HepG2 (cell line): ENCODE data around the gene FAM228A. TPM values are rescaled to one million over a fixed set of nuclear protein-coding genes. Genes with fewer than 3 reads are reported as not detected.

Experiments
- ADNP ChIP-seq: sonication (generic); formaldehyde crosslinking; IDR thresholded peaks from 2 replicates; pipeline ENCODE4 v1.4.0; 2020; ENCODE audit warnings: missing genetic modification reagents
- CBX5 ChIP-seq: sonication (generic); formaldehyde crosslinking; IDR thresholded peaks from 2 replicates; pipeline ENCODE4 v1.4.0; 2020; ENCODE audit warnings: missing genetic modification reagents, borderline replicate concordance
- ELF1 ChIP-seq: sonication (generic); formaldehyde crosslinking; IDR thresholded peaks from 2 replicates; pipeline ENCODE4 v1.4.0; 2020; ENCODE audit warnings: missing genetic modification reagents
- FOXA1 ChIP-seq, 2 experiments: fragments of 450-650 bp in 1 of 2; sonication (generic) in 1 of 2; formaldehyde crosslinking in 1 of 2; IDR thresholded peaks; 2 replicates each; pipeline versions ENCODE4 v1.4.0 to v1.6.1; 2016 to 2020; ENCODE audit warnings: missing genetic modification reagents in 1 of 2
- FOXA3 ChIP-seq: IDR thresholded peaks from 2 replicates; pipeline ENCODE4 v1.6.1; 2016; ENCODE audit warnings: missing genetic modification reagents, missing compliant biosample characterization
- GATA4 ChIP-seq: sonication (generic); IDR thresholded peaks from 2 replicates; pipeline ENCODE4 v1.6.1; 2016; ENCODE audit warnings: antibody characterized with exemption, low read depth, borderline replicate concordance
- GTF3A ChIP-seq: sonication (generic); formaldehyde crosslinking; conservative IDR thresholded peaks from 2 replicates; pipeline ENCODE4 v1.4.0; 2020; ENCODE audit warnings: mild to moderate bottlenecking, missing genetic modification reagents
- KLF11 ChIP-seq: IDR thresholded peaks from 2 replicates; pipeline ENCODE4 v1.6.1; 2016; ENCODE audit warnings: missing compliant biosample characterization
- MIXL1 ChIP-seq: IDR thresholded peaks from 2 replicates; pipeline ENCODE4 v1.6.1; 2016
- NFE2 ChIP-seq: sonication (generic); formaldehyde crosslinking; IDR thresholded peaks from 2 replicates; pipeline ENCODE4 v1.4.0; 2020; ENCODE audit warnings: missing genetic modification reagents
- RAD21 ChIP-seq: fragments of 450-650 bp; formaldehyde crosslinking; IDR thresholded peaks from 2 replicates; pipeline ENCODE4 v1.5.0; 2020; ENCODE audit warnings: mild to moderate bottlenecking
- RARA ChIP-seq: IDR thresholded peaks from 2 replicates; pipeline ENCODE4 v1.6.1; 2016; ENCODE audit warnings: missing genetic modification reagents, missing compliant biosample characterization
- RFXAP ChIP-seq: sonication (generic); formaldehyde crosslinking; IDR thresholded peaks from 2 replicates; pipeline ENCODE4 v1.4.0; 2020; ENCODE audit warnings: missing genetic modification reagents, borderline replicate concordance
- SALL1 ChIP-seq: sonication (generic); formaldehyde crosslinking; IDR thresholded peaks from 2 replicates; pipeline ENCODE4 v1.8.0; 2022; ENCODE audit warnings: mild to moderate bottlenecking, missing genetic modification reagents
- TCF7 ChIP-seq: sonication (generic); IDR thresholded peaks from 2 replicates; pipeline ENCODE4 v1.6.1; 2016; ENCODE audit warnings: antibody characterized with exemption, low read depth
- TRIM22 ChIP-seq: fragments of 450-650 bp; IDR thresholded peaks from 2 replicates; pipeline ENCODE4 v1.6.1; 2017
- TSC22D2 ChIP-seq: sonication (generic); formaldehyde crosslinking; IDR thresholded peaks from 2 replicates; pipeline ENCODE4 v1.5.1; 2020; ENCODE audit warnings: missing genetic modification reagents, mild to moderate bottlenecking, borderline replicate concordance
- ZBTB8A ChIP-seq: sonication (generic); formaldehyde crosslinking; IDR thresholded peaks from 2 replicates; pipeline ENCODE4 v1.4.0; 2020; ENCODE audit warnings: mild to moderate bottlenecking, low read depth, missing genetic modification reagents, borderline replicate concordance
- ZNF205 ChIP-seq: IDR thresholded peaks from 2 replicates; pipeline ENCODE4 v1.6.1; 2018; ENCODE audit warnings: missing biosample characterization, missing genetic modification reagents
- ZNF335 ChIP-seq: sonication (generic); formaldehyde crosslinking; IDR thresholded peaks from 2 replicates; pipeline ENCODE4 v1.4.0; 2020; ENCODE audit warnings: missing genetic modification reagents
- ZNF605 ChIP-seq: sonication (generic); formaldehyde crosslinking; IDR thresholded peaks from 2 replicates; pipeline ENCODE4 v1.8.0; 2022; ENCODE audit warnings: mild to moderate bottlenecking, missing genetic modification reagents
- ZNF614 ChIP-seq: IDR thresholded peaks from 2 replicates; pipeline ENCODE4 v1.6.1; 2018; ENCODE audit warnings: missing biosample characterization, missing genetic modification reagents, inconsistent platforms, borderline replicate concordance
- ZNF704 ChIP-seq: sonication (generic); formaldehyde crosslinking; IDR thresholded peaks from 2 replicates; pipeline ENCODE4 v1.8.1; 2023; ENCODE audit warnings: mild to moderate bottlenecking, inconsistent platforms, moderate library complexity, missing genetic modification reagents, borderline replicate concordance
- ZNF788 ChIP-seq: sonication (generic); formaldehyde crosslinking; IDR thresholded peaks from 2 replicates; pipeline ENCODE4 v1.5.0; 2020; ENCODE audit warnings: mild to moderate bottlenecking, missing genetic modification reagents, borderline replicate concordance
- ZNF816 ChIP-seq: sonication (generic); formaldehyde crosslinking; IDR thresholded peaks from 2 replicates; pipeline ENCODE4 v1.8.0; 2022; ENCODE audit warnings: missing genetic modification reagents, mild to moderate bottlenecking, borderline replicate concordance
- ZNF83 ChIP-seq: sonication (generic); formaldehyde crosslinking; IDR thresholded peaks from 2 replicates; pipeline ENCODE4 v1.4.0; 2020; ENCODE audit warnings: missing genetic modification reagents, mild to moderate bottlenecking, borderline replicate concordance
- ZSCAN29 ChIP-seq: sonication (generic); formaldehyde crosslinking; conservative IDR thresholded peaks from 2 replicates; pipeline ENCODE4 v1.4.0; 2020; ENCODE audit warnings: mild to moderate bottlenecking, missing genetic modification reagents
- polyA plus RNA-seq, 8 experiments: library from polyadenylated mRNA; depleted of rRNA in 3 of 8; stranded (reverse) in 7 of 8; unstranded in 1 of 8; fragments of >200 nt; fragmentation: Illumina TruSeq in 4 of 8; extraction: Trizol in 4 of 8; gene quantifications; 2 replicates each; pipeline versions ENCODE4 v1.2.1 to v1.2.3, GENCODE V29; 2011 to 2016; ENCODE audit warnings: low read depth in 4 of 8, missing spikeins in 1 of 8, mixed read lengths in 1 of 8; ENCODE audit not compliant: insufficient read depth in 1 of 8
- total RNA-seq, 5 experiments: library from RNA; depleted of rRNA; stranded (reverse); fragments of >200 nt; fragmentation: Illumina TruSeq; extraction: Trizol; gene quantifications; 2 replicates each; pipeline ENCODE4 v1.2.3, GENCODE V29; 2016; ENCODE audit warnings: low read depth in 1 of 5
- TF ChIP-seq, protein P1 (sequence below): sonication (generic); formaldehyde crosslinking; conservative IDR thresholded peaks from 2 replicates; pipeline ENCODE4 v1.4.0; 2020; ENCODE audit warnings: mild to moderate bottlenecking, missing genetic modification reagents, moderate library complexity

Gene FAM228A
- total and polyA plus RNA-seq, 2 of the 13 experiments (the other 11 are each of a cell fraction or from before 2014, with no cell fraction given): not detected

DNA sequence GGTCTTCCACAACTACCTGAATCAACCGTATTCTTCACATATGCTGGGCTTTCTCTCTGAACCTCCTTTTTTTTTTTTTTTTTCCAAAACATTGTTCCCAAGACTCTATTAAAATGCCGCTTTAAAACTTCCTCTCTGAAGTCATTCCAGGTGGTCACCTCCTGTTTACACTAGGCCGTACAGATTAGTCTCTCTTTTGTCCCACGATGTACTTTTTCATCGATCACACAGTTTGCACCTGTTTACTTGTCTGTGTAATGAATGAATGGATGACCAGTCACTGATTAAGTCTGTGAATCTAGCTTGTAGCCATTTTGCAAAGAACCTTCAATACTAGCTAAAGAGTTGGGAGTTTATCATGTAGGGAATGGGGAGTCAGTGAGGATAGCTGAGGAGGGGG, 16.7 kb upstream of the FAM228A start (continued):
- TF ChIP-seq, protein P1, sequence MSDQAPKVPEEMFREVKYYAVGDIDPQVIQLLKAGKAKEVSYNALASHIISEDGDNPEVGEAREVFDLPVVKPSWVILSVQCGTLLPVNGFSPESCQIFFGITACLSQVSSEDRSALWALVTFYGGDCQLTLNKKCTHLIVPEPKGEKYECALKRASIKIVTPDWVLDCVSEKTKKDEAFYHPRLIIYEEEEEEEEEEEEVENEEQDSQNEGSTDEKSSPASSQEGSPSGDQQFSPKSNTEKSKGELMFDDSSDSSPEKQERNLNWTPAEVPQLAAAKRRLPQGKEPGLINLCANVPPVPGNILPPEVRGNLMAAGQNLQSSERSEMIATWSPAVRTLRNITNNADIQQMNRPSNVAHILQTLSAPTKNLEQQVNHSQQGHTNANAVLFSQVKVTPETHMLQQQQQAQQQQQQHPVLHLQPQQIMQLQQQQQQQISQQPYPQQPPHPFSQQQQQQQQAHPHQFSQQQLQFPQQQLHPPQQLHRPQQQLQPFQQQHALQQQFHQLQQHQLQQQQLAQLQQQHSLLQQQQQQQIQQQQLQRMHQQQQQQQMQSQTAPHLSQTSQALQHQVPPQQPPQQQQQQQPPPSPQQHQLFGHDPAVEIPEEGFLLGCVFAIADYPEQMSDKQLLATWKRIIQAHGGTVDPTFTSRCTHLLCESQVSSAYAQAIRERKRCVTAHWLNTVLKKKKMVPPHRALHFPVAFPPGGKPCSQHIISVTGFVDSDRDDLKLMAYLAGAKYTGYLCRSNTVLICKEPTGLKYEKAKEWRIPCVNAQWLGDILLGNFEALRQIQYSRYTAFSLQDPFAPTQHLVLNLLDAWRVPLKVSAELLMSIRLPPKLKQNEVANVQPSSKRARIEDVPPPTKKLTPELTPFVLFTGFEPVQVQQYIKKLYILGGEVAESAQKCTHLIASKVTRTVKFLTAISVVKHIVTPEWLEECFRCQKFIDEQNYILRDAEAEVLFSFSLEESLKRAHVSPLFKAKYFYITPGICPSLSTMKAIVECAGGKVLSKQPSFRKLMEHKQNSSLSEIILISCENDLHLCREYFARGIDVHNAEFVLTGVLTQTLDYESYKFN (CRISPR knock-in tag): 0 out of 2 replicates have a peak, but pooled peaks have one; percentile 23
- TF ChIP-seq SALL1 (CRISPR knock-in tag) (peak; percentile 17; the same call in 1 of the 2 replicates), ADNP (CRISPR knock-in tag) (no peak), ZNF788 (CRISPR knock-in tag) (no peak), NFE2 (CRISPR knock-in tag) (no peak), ZNF83 (no peak), FOXA3 (CRISPR knock-in tag) (peak; percentile 92), TRIM22 (no peak), ZNF816 (CRISPR knock-in tag) (no peak), FOXA1 (IDR thresholded peaks at IDR 0.05) (0 out of 2 replicates have a peak, but pooled peaks have one; percentile 32), FOXA1 (CRISPR knock-in tag; IDR thresholded peaks at IDR 0.05) (peak; percentile 75), RAD21 (CRISPR knock-in tag) (no peak), ZNF614 (no peak), ZNF704 (CRISPR knock-in tag) (no peak), KLF11 (CRISPR knock-in tag) (no peak), CBX5 (CRISPR knock-in tag) (no peak), ZNF605 (CRISPR knock-in tag) (no peak), ZSCAN29 (no peak), RFXAP (CRISPR knock-in tag) (no peak), ZNF205 (CRISPR knock-in tag) (no peak), ZNF335 (no peak), ZBTB8A (CRISPR knock-in tag) (no peak), MIXL1 (CRISPR knock-in tag) (peak; percentile 84), GTF3A (CRISPR knock-in tag) (no peak), RARA (CRISPR knock-in tag) (peak; percentile 47; the same call in 1 of the 2 replicates), GATA4 (no peak), ELF1 (CRISPR knock-in tag) (no peak), TSC22D2 (no peak), TCF7 (peak; percentile 89)
